Neuronal stem cell (in vitro differentiated cells): ENCODE measurements around the gene MCM10.

ENCODE experiments used
- DNase-seq: peaks from one replicate; pipeline ENCODE4 v3.0.0-alpha.2; 2013; ENCODE audit warnings: low spot score
- H2AFZ ChIP-seq: one replicate; pipeline ENCODE4 v1.6.1; 2013; ENCODE audit warnings: mild to moderate bottlenecking, low read length, inconsistent platforms
- H2AK5ac ChIP-seq: 2 replicates; pipeline ENCODE4 v1.6.1; 2013; ENCODE audit warnings: low read depth, mild to moderate bottlenecking, inconsistent platforms, low read length, moderate library complexity, mixed read lengths
- H2BK120ac ChIP-seq: 2 replicates; pipeline ENCODE4 v1.6.1; 2013; ENCODE audit warnings: low read depth, mild to moderate bottlenecking, inconsistent platforms, low read length, moderate library complexity, mixed read lengths
- H2BK12ac ChIP-seq: one replicate; pipeline ENCODE4 v1.6.1; 2013; ENCODE audit warnings: low read length, inconsistent platforms
- H2BK15ac ChIP-seq: 2 replicates; pipeline ENCODE4 v1.6.1; 2013; ENCODE audit warnings: mild to moderate bottlenecking, low read length, inconsistent platforms, mixed read lengths
- H2BK5ac ChIP-seq: one replicate; pipeline ENCODE4 v1.6.1; 2013; ENCODE audit warnings: inconsistent platforms, mild to moderate bottlenecking, low read length, moderate library complexity
- H3K14ac ChIP-seq: one replicate; pipeline ENCODE4 v1.6.1; 2013; ENCODE audit warnings: low read length, inconsistent platforms
- H3K18ac ChIP-seq: 2 replicates; pipeline ENCODE4 v1.6.1; 2013; ENCODE audit warnings: low read length, inconsistent platforms
- H3K23ac ChIP-seq: 2 replicates; pipeline ENCODE4 v1.6.1; 2013; ENCODE audit warnings: low read depth, mild to moderate bottlenecking, mixed read lengths, low read length, inconsistent platforms; ENCODE audit not compliant: poor library complexity
- H3K27ac ChIP-seq: replicated peaks from 3 replicates; pipeline ENCODE4 v1.5.1; 2013; ENCODE audit warnings: low read length, inconsistent platforms
- H3K27me3 ChIP-seq, 3 experiments: 2 replicates each; pipeline ENCODE4 v1.6.1; 2013; ENCODE audit warnings: low read length in 3 of 3, mild to moderate bottlenecking in 2 of 3, inconsistent platforms in 1 of 3, low read depth in 1 of 3, mixed read lengths in 1 of 3, moderate library complexity in 1 of 3; ENCODE audit not compliant: control insufficient read depth in 3 of 3, insufficient read depth in 3 of 3
- H3K36me3 ChIP-seq, 2 donors: replicated peaks in 1 of 2; 2 replicates each; pipeline ENCODE4 v1.6.1; 2013; ENCODE audit warnings: low read length in 2 of 2; ENCODE audit not compliant: control insufficient read depth in 2 of 2, insufficient read depth in 2 of 2
- H3K4ac ChIP-seq: 2 replicates; pipeline ENCODE4 v1.6.1; 2013; ENCODE audit warnings: inconsistent platforms, mild to moderate bottlenecking, low read length, moderate library complexity
- H3K4me1 ChIP-seq, 2 donors: 1 replicate in 1 of 2; 2 replicates in 1 of 2; pipeline ENCODE4 v1.6.1; 2013; ENCODE audit warnings: low read length in 2 of 2, low read depth in 1 of 2; ENCODE audit not compliant: control insufficient read depth in 2 of 2, insufficient read depth in 1 of 2
- H3K4me2 ChIP-seq: one replicate; pipeline ENCODE4 v1.6.1; 2013; ENCODE audit warnings: mild to moderate bottlenecking, low read length, inconsistent platforms; ENCODE audit not compliant: insufficient read depth, poor library complexity, severe bottlenecking
- H3K4me3 ChIP-seq, 2 donors: 2 replicates each; pipeline ENCODE4 v1.5.1; 2013; ENCODE audit warnings: low read length in 2 of 2, mild to moderate bottlenecking in 2 of 2, inconsistent platforms in 1 of 2, moderate library complexity in 1 of 2
- H3K79me1 ChIP-seq: one replicate; pipeline ENCODE4 v1.6.1; 2013; ENCODE audit warnings: low read depth, mild to moderate bottlenecking, inconsistent platforms, low read length, moderate library complexity
- H3K9ac ChIP-seq: one replicate; pipeline ENCODE4 v1.6.1; 2013; ENCODE audit warnings: mild to moderate bottlenecking, low read depth, low read length, inconsistent platforms; ENCODE audit not compliant: poor library complexity
- H3K9me3 ChIP-seq, 2 donors: replicated peaks in 1 of 2; 2 replicates each; pipeline versions ENCODE3 to v1.6.1; 2013; ENCODE audit warnings: low read length in 2 of 2, mild to moderate bottlenecking in 2 of 2, inconsistent platforms in 1 of 2, low read depth in 1 of 2, mixed read lengths in 1 of 2, moderate library complexity in 1 of 2; ENCODE audit not compliant: control insufficient read depth in 2 of 2, insufficient read depth in 1 of 2
- H4K8ac ChIP-seq: one replicate; pipeline ENCODE4 v1.6.1; 2013; ENCODE audit warnings: low read depth, mild to moderate bottlenecking, inconsistent platforms, low read length, moderate library complexity
- H4K91ac ChIP-seq: one replicate; pipeline ENCODE4 v1.6.1; 2013; ENCODE audit warnings: low read length, low read depth, mild to moderate bottlenecking, inconsistent platforms; ENCODE audit not compliant: poor library complexity
- WGBS, 2 donors: extraction: QIAGEN DNeasy Blood & Tissue Kit; methylation state at CpG; one replicate each; pipeline ENCODE4 v1.1.7; 2013; ENCODE audit warnings: missing lambda C conversion rate in 2 of 2, mixed read lengths in 1 of 2; ENCODE audit not compliant: insufficient read length in 2 of 2, insufficient replicate concordance in 1 of 2; ENCODE audit errors: extremely low coverage in 2 of 2; 5-methylcytosine and 5-hydroxymethylcytosine counted together

Gene MCM10

DNA sequence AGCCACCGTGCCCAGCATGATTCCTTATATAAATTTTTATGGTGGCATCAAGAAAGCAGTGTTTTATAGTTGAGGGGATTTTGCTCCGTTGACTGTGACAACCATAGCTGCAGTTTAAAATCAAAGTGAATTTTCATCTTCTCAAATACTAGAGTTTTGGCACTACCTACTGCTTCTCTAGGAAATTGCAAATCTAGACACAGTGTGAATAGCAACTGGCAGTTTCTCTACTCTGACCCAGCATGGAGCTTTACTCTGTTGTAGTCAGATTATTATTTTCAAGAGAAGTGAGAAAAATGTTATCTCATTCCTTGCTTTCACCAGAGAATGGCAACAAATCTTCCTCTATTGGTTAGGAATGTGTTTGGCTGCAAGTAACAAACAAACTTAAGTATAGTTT is 22.9 kb downstream of the MCM10 start:
- Histone ChIP-seq H3K4ac (no peak overlapping the region), H3K79me1 (no peaks in the 10 kb centered on the region), H3K36me3 (peaks cover 50 to 99% of the 10 kb centered on the region in 2 donors), H2BK120ac (no peak overlapping the region), H3K23ac (no peak overlapping the region), H3K9ac (no peak overlapping the region), H3K14ac (no peak overlapping the region), H2AK5ac (no peak overlapping the region), H4K91ac (no peak overlapping the region), H3K4me2 (no peak overlapping the region), H3K9me3 (peaks cover 4 to 19% of the 10 kb centered on the region in 2 donors), H4K8ac (no peak overlapping the region), H2BK15ac (no peak overlapping the region), H2BK5ac (no peak overlapping the region), H2AFZ (no peak overlapping the region), H3K4me3 (no peak overlapping the region), H3K4me1 (no peaks in the 10 kb centered on the region), H2BK12ac (no peak overlapping the region), H3K27ac (no peak overlapping the region), H3K18ac (no peak overlapping the region), H3K27me3 (no peaks in the 10 kb centered on the region)
- no peak for DNase-seq
- WGBS, 2 donors: no CpG with 5 or more reads among the region's 2 CpGs

GRCh38 chr10:13184730-13185514 is 23.6 kb downstream of the MCM10 start:
- Histone ChIP-seq H2AFZ (no peak overlapping the region), H2BK12ac (no peak overlapping the region), H3K27me3 (no peaks in the 10 kb centered on the region), H4K8ac (no peak overlapping the region), H3K4ac (no peak overlapping the region), H3K4me1 (no peaks in the 10 kb centered on the region), H2BK15ac (no peak overlapping the region), H3K36me3 (peaks cover 51 to 99% of the 10 kb centered on the region in 2 donors), H3K4me3 (no peak overlapping the region), H2AK5ac (no peak overlapping the region), H3K23ac (no peak overlapping the region), H3K4me2 (no peak overlapping the region), H3K18ac (no peak overlapping the region), H3K9ac (peak overlapping the region; percentile 46), H2BK5ac (no peak overlapping the region), H3K27ac (no peak overlapping the region), H3K79me1 (no peaks in the 10 kb centered on the region), H3K14ac (no peak overlapping the region), H2BK120ac (no peak overlapping the region), H4K91ac (no peak overlapping the region), H3K9me3 (peaks cover 4 to 19% of the 10 kb centered on the region in 2 donors)
- WGBS, 2 donors: no CpG with 5 or more reads among the region's 5 CpGs
- no peak for DNase-seq

DNA sequence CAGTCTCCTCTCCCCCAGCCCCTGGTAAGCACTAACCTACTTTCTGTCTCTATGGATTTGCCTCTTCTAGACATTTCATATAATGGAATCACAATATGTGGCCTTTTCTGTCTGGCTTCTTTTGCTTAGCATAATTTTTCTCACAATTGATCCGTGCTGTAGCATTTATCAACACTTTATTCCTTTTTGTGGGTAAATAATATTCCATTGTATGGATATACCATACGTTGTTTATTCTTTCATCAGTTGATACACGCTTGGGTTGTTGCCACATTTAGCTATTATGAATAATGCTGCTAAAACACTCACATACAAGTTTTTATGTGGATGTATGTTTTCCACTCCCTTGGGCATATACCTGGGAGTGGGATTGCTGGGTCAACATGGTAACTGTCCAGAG is 25.8 kb downstream of the MCM10 start:
- Histone ChIP-seq H3K9me3 (peaks cover 4 to 19% of the 10 kb centered on the region in 2 donors), H3K4me3 (no peak overlapping the region), H3K9ac (no peak overlapping the region), H3K18ac (no peak overlapping the region), H3K79me1 (no peaks in the 10 kb centered on the region), H2BK120ac (no peak overlapping the region), H2BK12ac (no peak overlapping the region), H3K23ac (no peak overlapping the region), H3K36me3 (peaks cover 46 to 100% of the 10 kb centered on the region in 2 donors), H2AFZ (no peak overlapping the region), H4K91ac (no peak overlapping the region), H3K14ac (no peak overlapping the region), H3K27ac (no peak overlapping the region), H3K4me2 (no peak overlapping the region), H4K8ac (no peak overlapping the region), H3K4ac (no peak overlapping the region), H3K4me1 (no peaks in the 10 kb centered on the region), H2BK15ac (no peak overlapping the region), H2BK5ac (no peak overlapping the region), H2AK5ac (no peak overlapping the region), H3K27me3 (no peaks in the 10 kb centered on the region)
- no peak for DNase-seq
- WGBS, 2 donors: no CpG with 5 or more reads among the region's 3 CpGs

DNA sequence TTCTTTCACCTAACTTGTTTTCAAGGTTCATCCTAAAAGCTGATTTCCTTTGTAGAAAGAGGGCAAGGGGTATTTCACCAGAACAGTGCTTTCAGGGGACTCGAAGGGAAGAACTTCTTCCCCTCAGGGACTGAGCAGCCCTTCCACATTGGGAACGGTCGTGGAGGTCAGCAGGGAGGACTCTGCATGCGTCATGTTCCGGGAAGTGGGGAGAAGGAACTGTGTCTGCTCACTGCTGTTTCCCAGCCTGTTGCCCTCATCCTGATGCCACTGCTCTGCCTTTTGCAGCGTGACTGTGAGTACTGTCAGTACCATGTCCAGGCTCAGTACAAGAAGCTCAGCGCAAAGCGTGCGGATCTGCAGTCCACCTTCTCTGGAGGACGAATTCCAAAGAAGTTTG is 27.2 kb downstream of the MCM10 start:
- Histone ChIP-seq H3K9ac (no peak overlapping the region), H3K79me1 (no peaks in the 10 kb centered on the region), H3K9me3 (peaks cover 4 to 19% of the 10 kb centered on the region in 2 donors), H3K4ac (no peak overlapping the region), H3K36me3 (peaks cover 51 to 100% of the 10 kb centered on the region in 2 donors), H2AFZ (no peak overlapping the region), H2BK5ac (no peak overlapping the region), H3K4me3 (no peak overlapping the region), H3K23ac (no peak overlapping the region), H3K4me2 (no peak overlapping the region), H2BK120ac (no peak overlapping the region), H3K14ac (no peak overlapping the region), H3K27me3 (no peaks in the 10 kb centered on the region), H3K18ac (no peak overlapping the region), H4K91ac (no peak overlapping the region), H3K4me1 (no peaks in the 10 kb centered on the region), H2BK15ac (no peak overlapping the region), H4K8ac (no peak overlapping the region), H2BK12ac (no peak overlapping the region), H3K27ac (no peak overlapping the region), H2AK5ac (no peak overlapping the region)
- no CpG with 5 or more reads among the region's 10 CpGs for WGBS, 2 donors
- DNase-seq: no peak
